HG03135 (cell line): ENCODE results near the gene PEX14.

Source experiments
- ATAC-seq: cut with Tn5 transposase; IDR thresholded peaks from one replicate; pipeline ENCODE4 v1.9.1; 2021; ENCODE audit warnings: mild to moderate bottlenecking, moderate library complexity; ENCODE audit not compliant: unreplicated experiment

Gene PEX14

DNA sequence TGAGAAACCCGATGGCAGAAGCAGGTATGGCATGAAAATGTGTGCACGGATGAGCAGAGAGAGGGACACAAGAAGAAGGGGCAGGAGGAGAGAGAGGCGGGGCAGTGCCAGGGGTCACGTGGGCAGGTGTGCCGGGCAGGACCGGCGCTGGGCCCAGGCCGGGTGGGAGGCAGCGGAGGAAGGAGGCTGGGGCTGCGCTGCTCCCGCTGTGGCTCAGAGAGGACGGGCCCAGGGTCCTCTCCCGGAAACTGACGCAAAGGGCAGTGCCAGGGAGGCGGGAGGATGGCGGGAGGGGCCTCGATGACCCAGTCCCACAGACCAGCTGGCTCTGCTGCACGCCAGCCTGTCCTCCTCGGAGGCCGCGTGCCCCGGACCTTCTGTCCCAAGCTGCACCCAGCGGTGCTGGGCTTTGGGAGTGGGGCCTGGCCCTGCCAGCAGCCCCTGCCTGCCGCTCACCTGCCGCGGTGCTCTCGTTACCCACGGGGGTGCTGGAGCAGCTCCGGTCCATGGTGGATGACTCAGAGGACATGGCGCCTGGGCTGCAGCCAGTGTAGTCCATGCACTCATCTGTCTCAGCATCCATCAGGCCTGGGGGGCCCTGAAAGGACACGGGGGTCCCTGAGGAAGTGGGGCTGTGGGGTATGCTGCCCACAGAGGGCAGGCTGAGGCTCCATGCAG, 167.8 kb downstream of the PEX14 start:
- ATAC-seq, result no peak

DNA sequence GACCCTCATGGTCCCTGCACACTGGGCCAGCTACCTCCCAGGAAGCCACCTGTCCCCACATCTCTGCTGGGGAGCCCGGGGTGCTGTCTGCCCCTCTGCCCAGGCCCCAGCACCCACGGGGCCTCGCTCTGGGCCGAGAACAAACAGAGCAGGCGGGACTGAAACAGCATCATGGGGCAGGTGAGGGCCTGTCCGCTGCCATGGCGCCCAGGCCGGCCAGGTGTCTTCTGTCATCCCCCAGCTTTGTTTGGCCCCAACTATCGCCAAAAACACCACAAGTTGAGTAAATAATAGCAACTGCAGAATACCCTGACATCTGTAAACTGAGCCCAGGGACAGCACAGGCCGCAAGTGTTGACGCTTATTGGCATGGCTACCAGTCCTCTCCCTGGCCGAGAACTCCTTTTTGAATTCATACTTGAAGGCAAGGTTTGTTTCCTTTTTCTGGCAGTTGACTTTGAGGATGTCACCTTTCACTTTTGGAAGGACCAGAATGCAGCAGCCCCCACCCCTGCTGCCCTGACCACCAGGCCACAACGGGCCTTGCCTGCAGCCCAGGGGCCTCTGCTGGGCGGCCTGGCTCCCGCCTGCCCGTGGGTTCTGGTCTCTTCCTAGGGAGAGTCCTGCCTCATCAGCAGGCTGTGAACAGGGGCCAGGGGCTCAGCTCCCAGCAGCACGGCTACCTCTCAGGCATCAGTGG, 169.0 kb downstream of the PEX14 start:
- no peak for ATAC-seq

DNA sequence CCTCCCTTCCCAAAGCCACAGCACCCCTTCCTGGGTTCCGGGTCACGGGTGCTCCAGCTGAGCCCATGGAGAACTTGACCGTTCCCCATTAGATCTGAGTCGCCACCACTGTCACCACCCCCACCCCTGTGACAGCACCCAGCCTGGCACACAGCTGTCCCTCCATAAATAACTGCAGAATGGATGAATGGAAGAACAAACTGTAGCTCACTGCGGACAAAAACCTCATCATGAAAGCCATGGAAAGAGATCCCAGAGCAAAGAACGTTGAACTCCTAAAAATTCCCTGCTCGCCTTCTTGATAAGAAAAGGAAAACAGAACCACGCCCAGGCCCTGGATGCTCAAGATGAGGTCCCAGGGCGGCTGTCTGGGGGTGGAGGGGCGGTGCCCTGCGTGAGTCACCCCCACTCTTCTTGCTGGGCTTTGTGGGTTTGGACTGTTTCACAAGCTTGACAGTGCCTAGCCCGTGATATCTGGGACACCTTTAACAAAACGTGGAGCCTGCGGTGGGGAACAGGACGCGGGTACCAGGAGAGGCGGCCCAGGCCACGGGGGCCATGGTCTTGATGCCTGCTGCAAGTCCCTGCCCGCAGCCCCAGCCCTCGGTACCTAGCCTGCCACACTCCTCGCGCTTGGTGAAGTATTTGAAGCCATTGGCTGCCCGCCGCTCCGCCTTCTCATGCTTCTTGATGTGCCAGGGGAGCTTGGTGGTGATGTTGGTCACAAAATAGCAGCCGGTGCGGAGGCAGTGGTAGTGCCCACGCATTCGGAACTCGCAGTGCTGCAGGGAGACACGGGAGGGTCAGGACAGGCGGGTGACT, 169.8 kb downstream of the PEX14 start:
- ATAC-seq, result no peak

DNA sequence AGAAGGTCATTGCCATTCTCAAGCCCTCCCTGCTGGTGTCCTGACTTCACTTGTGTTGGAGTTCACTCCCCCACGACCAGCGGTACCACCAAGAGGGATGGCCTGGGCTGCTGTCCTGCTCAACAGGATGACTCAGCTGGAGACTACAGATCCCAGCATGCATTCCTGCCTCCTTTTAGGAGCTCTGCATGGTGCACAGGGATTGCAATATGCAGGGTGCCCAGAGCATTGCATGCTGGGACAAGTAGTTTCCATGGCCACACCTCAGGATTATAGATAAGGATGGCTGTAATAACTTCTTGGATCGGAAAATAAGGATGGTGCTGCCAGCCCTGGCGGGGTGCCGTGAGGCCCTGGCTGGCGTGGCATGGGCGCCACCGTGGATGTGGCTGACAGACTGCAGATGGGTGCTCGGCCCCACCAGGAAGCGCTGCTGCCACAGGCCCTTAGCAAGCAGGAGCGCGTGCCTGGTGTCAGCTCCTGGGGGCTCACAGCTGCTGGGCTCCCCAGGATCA, 171.7 kb downstream of the PEX14 start:
- no peak for ATAC-seq

DNA sequence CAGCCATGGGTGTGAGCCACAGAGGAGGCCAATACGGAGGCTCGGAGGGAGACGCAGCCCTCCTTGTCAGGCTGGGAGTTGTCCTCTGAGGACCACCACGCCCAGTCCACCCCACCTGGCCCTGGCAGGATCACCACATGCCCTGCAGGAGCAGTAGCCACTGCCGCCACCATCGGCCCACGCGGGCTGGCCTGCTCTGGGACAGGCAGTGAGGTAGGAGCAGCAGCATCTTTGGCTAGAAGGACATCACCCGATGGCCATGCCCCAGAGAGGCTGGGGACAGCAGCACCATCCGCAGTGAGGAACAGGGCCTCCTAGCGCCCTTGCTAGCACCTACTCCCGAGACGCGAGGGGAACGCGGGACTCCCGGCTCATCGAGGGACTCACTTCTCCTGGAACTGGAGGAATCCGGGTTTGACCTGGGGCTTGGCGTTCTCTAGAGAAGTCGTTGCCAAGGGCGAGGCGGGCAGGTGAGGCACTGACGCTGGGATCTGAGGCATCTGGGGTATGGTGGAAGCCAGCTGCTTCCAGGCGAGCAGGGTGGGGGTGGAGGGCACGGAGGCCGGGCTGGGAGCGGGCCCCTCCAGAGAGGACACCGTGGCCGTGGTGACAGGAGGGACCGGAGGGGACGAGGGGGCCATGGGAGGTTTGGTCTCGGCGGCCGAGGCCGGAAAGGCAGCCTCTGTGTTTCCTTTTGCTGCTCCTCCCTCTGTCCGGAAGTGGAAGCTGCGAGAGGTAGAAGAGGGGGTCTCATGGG, 172.8 kb downstream of the PEX14 start:
- no peak for ATAC-seq

DNA sequence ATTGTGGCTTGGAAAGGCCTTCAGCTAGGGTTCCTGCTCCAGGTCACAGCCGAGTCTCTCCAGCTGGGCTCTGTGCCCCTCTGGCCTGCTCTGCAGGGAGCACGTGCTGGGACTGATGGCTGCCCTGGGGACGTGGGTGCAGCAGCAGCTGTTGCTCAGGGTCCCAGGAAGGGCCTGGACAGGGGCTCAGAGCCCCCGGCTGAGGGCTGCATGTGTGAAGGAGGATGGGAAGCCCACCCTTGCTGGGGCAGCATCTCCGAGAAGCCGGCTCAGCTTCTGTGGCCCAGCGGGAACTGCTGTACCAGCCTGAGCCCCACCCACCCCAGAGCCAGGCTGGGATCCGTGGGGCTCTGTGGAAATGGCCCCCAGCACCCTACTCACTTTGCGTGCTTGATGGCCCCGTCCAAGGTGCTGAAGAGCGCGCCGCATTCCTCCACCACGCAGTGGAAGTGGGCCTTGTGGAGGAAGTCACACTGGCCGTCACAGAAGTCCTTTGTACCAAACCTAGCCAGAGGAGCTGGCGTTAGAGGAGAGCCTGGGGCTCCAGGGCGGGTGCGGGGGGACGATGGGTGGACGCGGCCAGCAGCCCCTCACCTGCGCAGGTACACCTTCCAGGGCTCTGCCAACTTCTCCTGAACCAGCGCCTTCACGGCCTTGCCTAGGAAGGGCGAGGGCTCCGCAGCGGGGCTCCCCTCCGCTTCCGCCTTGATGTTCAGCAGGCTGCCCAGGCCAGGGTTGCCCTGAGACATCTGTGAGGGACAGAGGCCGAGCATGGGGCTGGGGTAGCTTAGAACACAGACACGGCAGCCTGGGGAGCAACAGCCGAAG, 174.2 kb downstream of the PEX14 start:
- no peak for ATAC-seq

DNA sequence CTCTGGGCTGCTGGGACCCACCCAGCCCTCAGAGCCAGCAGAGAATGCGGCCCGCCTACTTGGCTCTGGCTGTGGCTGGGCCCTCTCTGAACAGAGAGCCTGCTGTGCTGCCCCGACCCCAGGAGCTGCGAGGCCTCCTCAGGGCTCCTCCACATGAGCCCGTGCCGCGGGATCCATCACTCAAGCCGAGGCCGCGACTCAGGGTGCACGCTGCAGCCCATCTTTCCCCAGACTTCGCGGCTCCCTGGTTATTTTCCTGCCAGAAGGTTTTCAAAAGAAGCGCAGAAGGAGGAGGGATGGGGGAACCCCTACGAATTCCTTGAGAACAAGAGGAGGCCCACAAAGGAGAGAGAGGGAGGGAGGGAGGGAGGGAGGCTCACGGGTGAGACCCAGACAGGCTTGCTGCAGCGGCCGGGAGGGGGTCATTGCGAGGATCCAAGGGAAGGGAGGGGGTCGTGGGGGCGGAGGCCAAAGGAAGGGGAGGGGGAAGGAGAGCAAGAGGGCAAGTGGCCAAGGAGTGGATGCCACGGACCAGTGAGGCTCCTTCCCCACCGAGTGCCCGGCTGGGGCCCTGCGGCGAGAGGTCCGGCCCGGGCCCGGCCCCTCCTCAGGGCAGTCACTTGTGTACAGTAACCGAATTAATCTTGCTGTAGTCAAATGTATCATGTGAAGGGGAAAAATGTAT, 174.9 kb downstream of the PEX14 start:
- no peak for ATAC-seq

DNA sequence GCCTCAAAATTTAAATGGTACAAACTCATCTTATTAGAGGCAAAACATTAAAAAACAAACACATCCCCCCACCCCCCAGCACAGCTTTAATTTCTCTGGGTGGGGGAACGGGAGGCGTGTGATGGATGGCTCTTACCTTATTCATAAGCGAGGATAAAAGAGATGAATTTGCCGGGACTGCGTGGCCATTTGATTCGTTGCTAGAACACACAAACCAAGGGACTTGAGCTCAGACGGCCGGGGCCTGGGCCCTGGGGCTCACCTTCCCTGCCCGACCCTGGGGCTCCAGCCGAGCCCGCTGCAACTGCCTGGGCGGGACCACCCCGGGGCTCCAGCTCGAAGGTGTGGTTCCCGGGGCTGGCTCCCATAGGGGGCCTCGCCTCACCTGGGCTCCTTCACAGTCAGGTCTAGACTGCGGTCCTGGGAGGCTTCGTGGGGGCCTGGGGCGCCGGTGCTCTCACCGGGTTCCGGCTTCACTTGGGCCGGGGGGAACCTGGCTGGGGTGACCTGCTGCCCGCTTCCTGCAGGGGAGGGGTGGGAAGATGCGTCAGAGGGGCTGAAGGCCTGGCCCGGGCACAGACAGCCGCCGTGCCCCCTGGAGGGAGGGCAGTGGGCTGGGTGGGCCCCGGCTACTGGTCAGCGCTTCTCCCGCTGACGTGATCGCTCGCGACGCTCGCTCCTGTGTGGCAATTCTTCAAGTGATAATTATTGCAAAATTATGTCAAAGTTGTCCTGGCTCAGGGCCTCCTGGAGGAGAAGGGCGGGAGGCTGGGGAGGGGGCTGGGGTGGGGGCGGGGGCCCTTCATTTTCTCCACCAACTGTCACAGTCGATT, 176.0 kb downstream of the PEX14 start:
- ATAC-seq, result no peak

DNA sequence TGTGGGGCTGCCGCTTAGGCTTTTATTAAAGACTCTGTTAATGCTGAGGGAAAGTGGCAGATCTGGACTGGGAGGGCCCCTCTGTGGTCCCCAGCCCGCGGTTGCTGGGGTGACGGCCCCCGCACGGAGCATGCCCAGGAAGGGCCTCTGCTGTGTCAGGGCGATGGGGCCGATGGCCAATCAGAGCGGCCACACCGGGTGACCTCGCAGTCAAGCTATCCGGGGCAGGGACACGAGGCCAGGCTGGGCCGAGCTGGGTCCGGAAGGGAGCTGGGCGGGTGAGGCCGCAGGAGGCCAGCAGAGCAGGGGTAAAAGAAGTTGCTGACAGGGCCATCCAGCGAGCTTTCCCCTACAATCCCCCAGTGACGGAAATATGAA, 176.6 kb downstream of the PEX14 start:
- no peak for ATAC-seq

DNA sequence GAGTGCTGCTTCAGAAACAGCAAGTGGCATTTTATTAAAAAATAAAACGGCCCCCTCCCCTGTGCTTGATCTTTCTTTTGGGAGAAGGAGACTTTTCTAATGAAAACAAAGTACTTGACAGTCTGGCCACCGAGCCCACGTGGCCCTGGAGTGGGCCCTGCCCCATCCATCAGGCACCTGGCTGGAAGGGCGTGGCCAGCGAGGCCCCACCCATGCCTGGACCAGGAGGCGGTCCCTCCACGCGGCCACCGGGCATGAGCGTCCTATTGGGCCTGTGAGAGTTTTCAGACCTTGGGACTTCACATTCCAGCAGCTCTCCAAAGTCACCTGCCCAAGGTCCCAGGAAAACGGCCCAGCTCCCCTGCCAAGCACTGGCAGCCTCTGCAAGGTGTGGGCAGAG, 177.0 kb downstream of the PEX14 start:
- ATAC-seq, result no peak

DNA sequence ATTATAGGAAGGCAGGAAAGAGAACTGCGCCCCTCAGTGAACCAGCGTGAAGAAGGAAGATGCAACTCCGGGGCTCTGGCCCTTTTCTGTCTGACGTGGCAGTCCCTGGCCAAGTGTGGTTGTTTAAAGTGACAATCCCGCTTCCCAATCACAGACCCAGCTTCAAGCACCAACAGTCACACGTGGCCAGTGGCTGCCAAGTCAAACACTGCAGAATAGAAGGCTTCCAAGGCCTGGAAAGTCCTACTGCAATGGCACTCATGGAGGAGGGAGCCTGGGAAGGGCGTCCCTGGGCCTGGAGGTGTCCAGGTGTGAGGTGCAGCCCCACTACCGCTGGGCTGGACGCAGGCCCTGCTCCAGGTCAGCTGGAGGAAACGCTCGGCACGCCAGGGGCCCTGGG, 177.9 kb downstream of the PEX14 start:
- ATAC-seq, result no peak

DNA sequence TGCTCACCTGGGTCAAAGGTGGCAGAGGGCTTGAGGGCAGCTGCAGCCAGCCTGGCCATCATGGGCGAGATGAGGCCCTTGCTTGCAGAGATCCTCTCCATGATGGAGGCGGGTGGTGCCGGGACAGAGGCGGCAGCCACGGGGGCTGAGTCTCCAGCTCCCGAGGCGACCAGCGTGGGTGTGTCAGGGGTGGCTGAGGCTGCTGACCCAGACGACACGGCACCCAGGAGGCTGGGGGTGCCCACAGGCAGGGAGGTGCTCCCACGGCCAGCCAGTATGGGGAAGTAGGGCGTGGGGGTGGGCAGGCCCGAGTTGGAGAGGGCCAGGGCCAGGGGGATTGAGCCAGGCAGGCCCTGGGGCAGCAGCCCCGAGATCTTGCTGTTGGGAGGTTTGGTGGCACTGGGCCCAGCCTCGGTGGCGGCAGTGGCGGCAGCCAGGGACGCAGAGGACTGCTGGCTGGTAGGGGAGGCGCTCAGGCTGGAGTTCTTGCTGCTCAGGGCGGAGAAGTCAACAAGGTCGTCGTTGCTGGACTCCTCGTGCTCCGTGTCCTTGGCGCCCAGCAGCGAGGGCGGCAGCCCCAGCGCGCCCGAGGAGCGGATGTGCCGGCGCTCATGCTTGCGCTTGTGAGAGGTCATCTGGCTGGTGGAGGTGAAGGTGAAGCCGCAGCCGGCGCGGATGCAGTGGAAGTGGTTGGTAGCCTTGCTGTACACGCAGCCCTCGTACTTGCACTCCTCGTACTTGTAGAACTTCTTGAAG, 178.8 kb downstream of the PEX14 start:
- no peak for ATAC-seq

DNA sequence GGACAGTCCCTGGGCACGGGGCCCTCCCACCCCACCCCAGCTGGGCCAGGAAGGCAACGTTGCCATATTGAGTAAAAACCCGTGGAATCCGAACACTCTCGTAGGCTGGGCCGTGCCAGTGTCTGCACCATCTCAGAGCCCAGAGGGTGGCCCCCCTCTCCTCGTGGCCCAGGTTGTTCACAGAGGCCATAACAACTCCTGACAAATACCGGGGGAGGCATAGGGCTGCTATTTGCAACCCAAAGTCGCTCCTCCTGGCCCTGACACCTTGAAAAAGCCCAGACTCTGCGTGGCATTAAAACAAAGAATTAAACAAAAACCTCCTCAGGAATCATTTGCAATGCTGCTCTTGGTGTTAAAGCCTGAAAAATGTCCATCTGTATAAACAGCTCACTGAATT, 180.3 kb downstream of the PEX14 start:
- ATAC-seq, result no peak

DNA sequence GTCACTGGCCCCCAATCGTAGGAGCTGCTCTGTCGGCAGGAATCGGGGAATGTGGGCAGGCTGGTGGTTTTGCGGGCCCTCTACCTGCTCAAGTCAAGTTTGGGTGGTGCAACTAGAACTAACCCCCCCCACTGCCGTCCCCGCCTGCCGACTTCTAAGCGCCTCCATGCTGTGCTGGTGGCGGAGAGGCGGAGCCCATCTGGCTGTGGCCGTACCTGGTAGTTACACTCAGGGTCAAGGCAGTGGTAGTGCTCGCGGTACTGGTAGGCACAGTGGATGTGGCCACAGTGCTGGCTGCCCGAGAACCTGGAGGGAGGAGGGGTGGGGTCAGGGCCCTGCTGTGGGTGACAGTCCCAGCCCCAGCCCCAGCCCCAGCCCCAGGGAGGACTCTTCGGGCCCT, 181.7 kb downstream of the PEX14 start:
- no peak for ATAC-seq

DNA sequence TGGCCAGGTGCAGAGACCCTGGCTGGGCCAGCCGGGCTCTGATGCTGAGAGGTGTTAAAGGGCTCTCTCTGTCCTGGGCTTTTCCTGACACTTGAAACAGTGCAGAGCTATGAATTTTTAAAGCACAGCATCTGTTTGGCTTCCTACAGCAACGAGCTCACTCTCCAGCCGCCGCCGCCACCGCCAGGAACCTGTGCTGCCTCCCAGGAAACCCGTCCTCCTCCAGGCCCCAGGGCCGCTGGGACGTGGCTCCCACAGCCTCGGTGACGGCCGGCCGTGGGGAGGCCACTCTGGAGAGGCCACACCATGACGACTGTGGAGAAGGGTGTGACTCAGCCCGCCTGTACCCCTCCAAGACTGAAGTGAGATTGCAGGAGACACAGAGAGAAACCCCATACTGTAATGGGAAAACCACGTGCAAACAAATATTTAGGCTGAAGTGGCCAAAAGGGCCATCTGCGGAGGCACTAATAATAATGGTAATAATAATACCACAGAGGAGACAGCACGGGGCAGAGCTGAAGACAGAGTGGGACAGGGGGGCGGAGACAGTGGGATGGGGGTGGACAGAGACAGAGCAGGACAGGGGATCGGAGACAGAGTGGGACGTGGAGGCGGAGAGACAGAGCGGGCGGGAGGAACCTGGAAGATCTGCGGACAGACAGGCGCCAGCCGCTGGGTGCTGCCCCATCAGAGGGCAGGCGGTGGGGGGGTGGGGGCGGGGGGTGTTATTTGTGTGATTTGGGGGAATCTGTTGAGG, 182.5 kb downstream of the PEX14 start:
- no peak for ATAC-seq

DNA sequence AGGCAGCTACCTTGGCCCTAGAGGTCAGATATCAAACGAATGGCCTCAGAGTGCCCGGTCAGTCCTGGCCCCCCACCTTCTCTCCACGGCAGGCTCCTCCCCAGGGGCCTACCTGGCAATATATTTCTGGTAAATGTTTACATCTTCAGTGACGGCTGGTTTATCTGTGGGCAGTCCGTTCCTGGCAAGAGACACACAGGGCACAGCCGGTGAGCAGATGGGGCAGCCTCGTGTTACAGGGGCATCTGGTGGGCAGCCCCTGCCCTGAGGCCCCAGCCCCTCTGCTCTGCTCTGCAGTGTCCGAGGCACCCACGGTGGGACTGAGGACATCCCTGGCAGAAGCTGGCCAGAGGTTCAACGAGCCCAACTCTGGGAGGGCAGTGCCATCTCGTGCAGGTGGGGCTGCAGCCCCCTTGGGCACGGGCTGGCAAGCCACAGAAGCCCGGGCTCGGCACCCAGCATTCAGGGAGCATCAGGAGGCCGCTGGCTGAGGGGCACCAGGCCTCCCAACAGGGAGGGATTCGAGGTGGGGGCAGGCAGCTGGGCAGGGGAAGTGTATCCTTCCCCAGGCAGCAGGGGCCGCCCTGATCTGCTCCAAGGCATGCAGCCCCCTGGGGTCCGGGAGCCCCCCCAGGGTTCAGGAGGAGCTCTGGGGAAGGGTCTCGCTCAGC, 183.8 kb downstream of the PEX14 start:
- ATAC-seq, result no peak

DNA sequence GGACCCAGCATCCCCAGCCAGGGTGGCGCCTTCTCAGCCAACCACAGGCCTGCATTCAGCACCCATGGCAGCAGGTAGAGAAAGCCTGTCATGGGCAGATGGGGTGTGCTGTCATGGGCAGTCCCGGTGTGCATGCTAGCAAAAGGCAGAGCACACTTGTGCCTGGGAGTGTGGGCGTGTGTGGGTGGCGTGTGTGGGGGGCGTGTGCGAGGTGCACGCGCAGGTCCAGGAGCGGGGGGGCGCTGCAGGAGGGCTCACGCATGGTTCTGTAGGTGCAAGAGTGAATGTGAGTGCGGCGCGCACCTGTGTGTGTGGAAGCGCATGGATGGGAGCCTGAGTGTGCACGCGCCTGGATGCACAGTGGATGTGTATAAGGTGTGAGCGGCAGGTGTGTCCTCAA, 184.5 kb downstream of the PEX14 start:
- no peak for ATAC-seq
